Measurements from ENCODE around the gene FSTL4. TPM values are rescaled to one million over a fixed set of nuclear protein-coding genes. Genes with fewer than 3 reads are reported as not detected.
A peak's percentile ranks its signal among the peaks of the same experiment; 100 is the strongest.

Gene FSTL4
- total and polyA plus RNA-seq, 12 donors = 0.01 to 0.42 (median 0.38) TPM; not detected in 6

- no peak for ATAC-seq
- TF ChIP-seq CTCF (IDR thresholded peaks at IDR 0.05) = no peak
- intact Hi-C loops (cut with DNase I) = no loop called here
- H3K4me1 ChIP-seq = no peaks in the 10 kb centered on the region
- no peak overlapping the region for H3K27ac ChIP-seq
- H3K4me3 ChIP-seq = no peak overlapping the region
- H3K9me3 ChIP-seq = no peaks in the 10 kb centered on the region
- WGBS, 2 donors = 67 to 70% methylated on average over 1 of the region's 1 CpG
- DNase-seq = no peak
- H3K27me3 ChIP-seq = no peaks in the 10 kb centered on the region
- H3K36me3 ChIP-seq = no peaks in the 10 kb centered on the region
These were observed 386.2 kb downstream of the FSTL4 start for GRCh38 chr5:133226186-133226585.

- Histone ChIP-seq H3K4me3 (no peak overlapping the region), H3K27ac (no peak overlapping the region), H3K36me3 (no peaks in the 10 kb centered on the region), H3K27me3 (no peaks in the 10 kb centered on the region), H3K4me1 (no peaks in the 10 kb centered on the region), H3K9me3 (no peaks in the 10 kb centered on the region)
- DNase-seq (no peak), ATAC-seq (peak in 1 of 8 donors; percentile 58)
- WGBS, 2 donors = 84 to 86% methylated on average over 7 of the region's 7 CpGs
- TF ChIP-seq CTCF (IDR thresholded peaks at IDR 0.05) = no peak
- intact Hi-C loops (cut with DNase I) = no loop called here
These were observed 386.6 kb downstream of the FSTL4 start for GRCh38 chr5:133225671-133226152.

- TF ChIP-seq CTCF (IDR thresholded peaks at IDR 0.05) = no peak
- intact Hi-C loops (cut with DNase I) = no loop called here
- 48 to 50% methylated on average over 8 of the region's 8 CpGs for WGBS, 2 donors
- Histone ChIP-seq H3K4me1 (no peaks in the 10 kb centered on the region), H3K27ac (no peak overlapping the region), H3K4me3 (no peak overlapping the region), H3K36me3 (no peaks in the 10 kb centered on the region), H3K27me3 (no peaks in the 10 kb centered on the region), H3K9me3 (no peaks in the 10 kb centered on the region)
- DNase-seq = no peak
- no peak for ATAC-seq
These were observed 389.4 kb downstream of the FSTL4 start for GRCh38 chr5:133222979-133223378.

GRCh38 chr5:133222521-133222920, 389.8 kb downstream of the FSTL4 start:
- no peaks in the 10 kb centered on the region for H3K9me3 ChIP-seq
- H3K36me3 ChIP-seq = no peaks in the 10 kb centered on the region
- no peak overlapping the region for H3K27ac ChIP-seq
- no peak for ATAC-seq
- no peak for TF ChIP-seq CTCF (IDR thresholded peaks at IDR 0.05)
- no peaks in the 10 kb centered on the region for H3K4me1 ChIP-seq
- no peak for DNase-seq
- no peak overlapping the region for H3K4me3 ChIP-seq
- intact Hi-C loops (cut with DNase I) = no loop called here
- 88 to 93% methylated on average over 4 of the region's 4 CpGs for WGBS, 2 donors
- H3K27me3 ChIP-seq = no peaks in the 10 kb centered on the region

Data from heart right ventricle (tissue), 16 donors.